Gastrocnemius medialis (tissue), 4 donors: ENCODE results near the gene ROPN1B.
A peak's percentile ranks its signal among the peaks of the same experiment; 100 is the strongest.
"Not testable (repeated sequence)": the region's sequence is repeated elsewhere in the genome, so short reads cannot be mapped to it uniquely, and the experiment has no call there.

Experiments used
- POLR2A ChIP-seq, 2 donors: fragments of 450-650 bp; IDR thresholded peaks; one replicate each; pipeline ENCODE4 v1.6.1; 2017; ENCODE audit warnings: antibody characterized with exemption in 2 of 2, mild to moderate bottlenecking in 2 of 2, moderate library complexity in 2 of 2
- TF ChIP-seq, protein P1 (sequence below), 5 experiments: fragments of 450-650 bp in 3 of 5; fragments of 200-600 bp in 2 of 5; sonication (generic) in 2 of 5; IDR thresholded peaks in 4 of 5; conservative IDR thresholded peaks in 1 of 5; 1 replicate in 4 of 5; 2 replicates in 1 of 5; pipeline ENCODE4 v1.5.1; 2016 to 2019; ENCODE audit warnings: antibody characterized with exemption in 5 of 5, mild to moderate bottlenecking in 3 of 5, moderate library complexity in 3 of 5

DNA sequence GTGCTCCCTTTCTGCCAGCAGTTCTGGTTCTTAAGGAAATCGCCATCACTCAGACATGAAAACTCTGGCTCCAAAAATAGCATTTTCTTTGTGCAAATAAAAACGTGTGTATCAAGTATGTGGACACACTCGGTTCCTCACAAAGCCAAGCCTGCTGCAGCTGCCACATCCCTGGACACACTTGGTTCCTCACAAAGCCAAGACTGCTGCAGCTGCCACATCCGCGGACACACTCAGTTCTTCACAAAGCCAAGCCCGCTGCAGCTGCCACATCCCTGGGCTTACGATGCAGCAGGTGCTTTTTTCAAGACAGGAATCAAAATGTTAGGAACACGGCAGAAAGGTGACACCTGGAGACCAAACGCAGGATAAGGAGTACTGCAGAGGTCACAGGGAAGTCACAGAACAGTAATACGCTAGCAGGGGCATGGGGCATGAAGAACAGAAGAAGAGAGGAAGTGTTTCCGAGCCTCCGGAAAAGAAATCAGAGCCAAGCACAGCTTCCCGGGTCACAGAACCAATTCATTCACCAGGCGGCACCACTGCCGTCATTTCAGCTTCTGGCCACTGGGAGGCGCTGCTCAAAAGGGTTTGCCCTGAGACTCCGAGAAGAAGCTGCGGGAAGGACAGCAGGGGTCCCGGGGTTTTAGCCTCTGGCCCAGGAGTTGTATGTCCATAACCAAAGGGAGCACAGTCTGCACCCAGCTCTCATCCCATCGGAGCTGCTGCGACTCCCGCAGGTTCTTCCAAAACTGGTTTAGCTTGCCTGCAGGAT, 40.0 kb upstream of the ROPN1B start:
- TF ChIP-seq, protein P1, sequence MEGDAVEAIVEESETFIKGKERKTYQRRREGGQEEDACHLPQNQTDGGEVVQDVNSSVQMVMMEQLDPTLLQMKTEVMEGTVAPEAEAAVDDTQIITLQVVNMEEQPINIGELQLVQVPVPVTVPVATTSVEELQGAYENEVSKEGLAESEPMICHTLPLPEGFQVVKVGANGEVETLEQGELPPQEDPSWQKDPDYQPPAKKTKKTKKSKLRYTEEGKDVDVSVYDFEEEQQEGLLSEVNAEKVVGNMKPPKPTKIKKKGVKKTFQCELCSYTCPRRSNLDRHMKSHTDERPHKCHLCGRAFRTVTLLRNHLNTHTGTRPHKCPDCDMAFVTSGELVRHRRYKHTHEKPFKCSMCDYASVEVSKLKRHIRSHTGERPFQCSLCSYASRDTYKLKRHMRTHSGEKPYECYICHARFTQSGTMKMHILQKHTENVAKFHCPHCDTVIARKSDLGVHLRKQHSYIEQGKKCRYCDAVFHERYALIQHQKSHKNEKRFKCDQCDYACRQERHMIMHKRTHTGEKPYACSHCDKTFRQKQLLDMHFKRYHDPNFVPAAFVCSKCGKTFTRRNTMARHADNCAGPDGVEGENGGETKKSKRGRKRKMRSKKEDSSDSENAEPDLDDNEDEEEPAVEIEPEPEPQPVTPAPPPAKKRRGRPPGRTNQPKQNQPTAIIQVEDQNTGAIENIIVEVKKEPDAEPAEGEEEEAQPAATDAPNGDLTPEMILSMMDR (IDR thresholded peaks at IDR 0.05 in 4 of 5, conservative IDR thresholded peaks at IDR 0.05 in 1 of 5): peak; percentile 34 to 66 (median 50)
- TF ChIP-seq POLR2A (IDR thresholded peaks at IDR 0.05): not testable (repeated sequence)
